EL (cell line): ENCODE data around the gene ZNF772.
A peak's percentile ranks its signal among the peaks of the same experiment; 100 is the strongest.
"Not testable (repeated sequence)": the region's sequence is repeated elsewhere in the genome, so short reads cannot be mapped to it uniquely, and the experiment has no call there.

Experiments used
- DNase-seq: peaks from one replicate; pipeline ENCODE4 v3.0.0-alpha.2; 2016

ZNF772 gene

GRCh38 chr19:57477191-57478008 is at the start of gene ZNF772:
Gene ZNF772 (minus strand): TSS chr19:57477566. CDS start chr19:57477309, 257 bp downstream.
- peak; percentile 96 for DNase-seq

DNA sequence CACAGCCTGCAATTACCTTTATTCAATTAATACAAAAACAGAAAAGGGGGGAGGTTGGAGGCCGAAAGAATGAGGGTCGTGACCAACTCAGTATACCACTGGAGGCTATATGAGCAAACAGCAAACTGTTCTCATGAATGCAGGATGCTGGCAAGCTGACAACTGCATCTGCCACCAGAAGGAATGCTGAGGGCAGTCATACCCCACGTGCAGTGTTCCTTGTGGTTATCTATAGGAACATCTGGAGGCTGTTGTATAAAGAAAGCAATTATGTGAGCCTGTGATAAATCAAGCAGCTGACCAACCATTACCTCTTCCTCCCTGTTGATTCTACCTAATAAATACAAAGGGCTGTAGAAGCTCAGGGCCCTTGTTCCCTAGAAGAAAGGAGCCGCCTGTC is 40.7 kb upstream of the ZNF772 start:
- DNase-seq: not testable (repeated sequence)

DNA sequence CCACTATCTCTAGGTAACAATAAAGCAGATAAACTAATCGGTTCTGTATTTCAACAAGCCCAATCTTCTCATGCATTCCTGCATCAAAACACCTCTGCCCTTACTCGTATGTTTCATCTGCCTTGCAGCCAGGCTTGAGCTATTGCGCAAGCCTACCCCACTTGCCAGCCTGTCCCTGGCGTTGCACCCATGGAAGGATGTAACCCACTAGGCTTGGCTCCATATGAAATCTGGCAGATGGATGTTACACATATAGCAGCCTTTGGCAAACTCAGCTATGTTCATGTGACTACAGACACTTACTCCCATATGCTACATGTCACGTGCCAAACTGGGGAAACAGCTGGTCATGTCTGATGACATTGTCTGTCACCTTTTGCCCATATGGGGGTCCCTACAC is 37.9 kb upstream of the ZNF772 start:
- DNase-seq: no peak

GRCh38 chr19:57512845-57513244 is 35.5 kb upstream of the ZNF772 start:
- DNase-seq: no peak

GRCh38 chr19:57511484-57511883 is 34.1 kb upstream of the ZNF772 start:
- DNase-seq: no peak

DNA sequence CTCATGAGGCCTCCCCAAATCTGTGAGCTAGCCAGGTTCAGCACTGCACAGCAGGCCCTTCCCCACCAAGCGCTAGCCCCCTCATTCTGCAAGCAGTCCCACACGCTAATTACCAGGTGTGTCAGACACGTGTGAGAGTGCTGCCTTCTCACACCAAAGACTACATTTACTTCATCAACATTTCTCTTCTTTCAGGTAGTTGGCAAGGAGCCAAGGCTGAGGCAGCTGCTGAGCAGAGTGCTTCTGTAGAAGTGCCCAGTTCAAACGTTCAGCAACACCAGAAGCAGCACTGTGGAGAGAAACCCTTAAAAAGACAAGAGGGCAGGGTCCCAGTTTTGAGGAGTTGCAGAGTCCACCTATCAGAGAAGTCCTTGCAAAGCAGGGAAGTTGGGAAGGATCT is 28.8 kb upstream of the ZNF772 start:
- no peak for DNase-seq

GRCh38 chr19:57500400-57500799 is 23.0 kb upstream of the ZNF772 start:
- DNase-seq: peak; percentile 44

- peak; percentile 95 for DNase-seq
Measured at GRCh38 chr19:57499680-57500395, 22.5 kb upstream of the ZNF772 start, which contains the start of gene ZNF773. Gene ZNF773 (plus strand): TSS chr19:57499938. CDS start chr19:57500081, 143 bp downstream.

GRCh38 chr19:57499332-57499679 is 21.9 kb upstream of the ZNF772 start:
- not testable (repeated sequence) for DNase-seq

GRCh38 chr19:57488299-57488644 is 10.9 kb upstream of the ZNF772 start:
- not testable (repeated sequence) for DNase-seq

DNA sequence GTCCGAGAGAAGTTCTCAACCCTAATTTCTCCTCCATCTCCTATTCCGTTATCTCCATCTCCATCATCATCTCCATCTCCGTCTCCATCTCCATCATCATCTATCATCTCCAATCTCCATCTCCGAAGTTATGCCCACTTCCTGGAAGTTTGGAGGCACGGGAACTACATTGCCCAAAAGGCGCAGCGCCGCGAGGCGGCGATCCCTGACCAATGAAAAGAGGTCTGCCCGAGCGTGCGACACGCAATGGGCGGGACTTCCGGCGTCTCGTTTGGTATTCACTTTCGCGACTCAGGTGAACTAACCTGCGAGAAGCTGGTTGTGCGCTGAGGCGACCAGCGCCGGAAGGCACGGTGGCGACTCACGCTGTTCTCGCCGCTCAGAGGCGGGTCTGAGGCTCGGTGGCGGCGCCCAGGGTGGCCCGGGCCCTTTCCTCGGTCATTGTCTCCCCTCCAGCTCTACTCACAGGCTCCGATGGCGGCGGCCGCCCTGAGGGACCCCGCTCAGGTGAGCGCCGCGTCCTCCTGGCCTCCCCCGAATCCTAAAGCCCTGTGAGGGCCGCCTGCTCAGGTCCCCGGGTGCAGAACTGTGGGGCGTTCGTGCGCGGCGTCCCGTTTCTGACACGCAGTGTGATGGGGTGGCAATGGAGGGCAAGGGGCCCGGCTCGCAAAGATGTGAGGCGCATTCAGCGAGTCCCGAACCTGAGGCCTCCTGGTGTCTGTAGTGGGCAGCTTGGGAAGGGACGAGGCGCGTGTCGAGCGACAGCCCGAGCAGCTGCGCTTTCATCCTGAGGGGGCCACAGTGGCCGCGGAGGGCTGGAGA is 10.3 kb upstream of the ZNF772 start, which contains the start of gene ZNF419:
Gene ZNF419, plus strand, starts transcription at position 274 of the 822 bp plus-strand sequence. Its CDS starts 201 bp downstream, at position 475.
- peak; percentile 86 for DNase-seq

DNA sequence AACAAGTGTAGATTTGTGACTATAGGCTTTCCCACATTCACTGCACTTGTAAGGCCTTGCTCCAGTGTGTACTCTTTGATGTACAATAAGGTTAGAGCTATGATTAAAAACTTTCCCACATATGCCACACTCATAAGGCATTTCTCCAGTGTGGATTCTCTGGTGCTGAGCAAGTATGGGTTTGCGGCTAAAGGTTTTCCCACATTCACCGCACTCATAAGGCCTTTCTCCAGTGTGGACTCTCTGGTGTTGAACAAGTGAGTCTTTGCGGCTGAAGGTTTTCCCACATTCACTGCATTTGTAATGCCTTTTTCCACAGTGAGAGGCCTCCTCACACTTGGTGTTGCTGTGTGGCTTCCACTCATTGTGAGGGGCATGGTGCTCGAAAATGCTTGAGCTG is 3.7 kb downstream of the ZNF772 start:
- DNase-seq: no peak

GRCh38 chr19:57466489-57466888 is 10.9 kb downstream of the ZNF772 start:
- no peak for DNase-seq

DNA sequence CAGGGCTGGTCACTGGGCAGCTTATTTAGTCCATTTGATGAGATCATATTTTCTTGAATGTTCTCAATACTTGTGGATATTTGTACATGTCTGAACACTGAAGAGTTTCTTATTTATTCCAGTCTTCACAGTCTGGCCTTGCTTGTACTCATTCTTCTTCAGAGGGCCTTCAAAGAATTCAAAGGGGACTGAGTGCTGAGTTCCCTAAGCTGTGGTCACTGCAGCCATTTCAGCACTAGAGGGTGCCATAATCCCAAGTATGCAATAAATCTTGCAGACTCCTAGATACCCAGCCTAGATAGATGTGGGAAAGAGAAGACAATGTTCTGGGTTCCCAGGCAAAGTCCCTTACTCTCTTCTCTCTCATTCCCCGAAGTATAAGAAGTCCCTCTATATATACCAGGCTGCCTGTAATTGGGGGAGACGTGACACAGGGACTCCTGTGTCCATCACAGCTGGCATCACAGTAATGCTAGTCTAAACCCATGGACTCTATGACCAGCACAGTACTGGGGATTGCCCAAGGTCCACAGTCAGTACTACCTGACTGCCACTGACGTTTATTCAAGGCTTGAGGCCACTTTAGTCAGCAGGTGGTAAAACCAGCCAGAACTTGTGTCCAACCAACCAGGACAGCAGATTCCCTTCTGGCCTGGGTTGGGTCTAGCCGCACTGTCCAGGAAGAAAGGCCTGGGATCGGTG is 11.5 kb downstream of the ZNF772 start:
- peak; percentile 59 for DNase-seq

GRCh38 chr19:57452307-57452706 is 25.1 kb downstream of the ZNF772 start:
- no peak for DNase-seq

DNA sequence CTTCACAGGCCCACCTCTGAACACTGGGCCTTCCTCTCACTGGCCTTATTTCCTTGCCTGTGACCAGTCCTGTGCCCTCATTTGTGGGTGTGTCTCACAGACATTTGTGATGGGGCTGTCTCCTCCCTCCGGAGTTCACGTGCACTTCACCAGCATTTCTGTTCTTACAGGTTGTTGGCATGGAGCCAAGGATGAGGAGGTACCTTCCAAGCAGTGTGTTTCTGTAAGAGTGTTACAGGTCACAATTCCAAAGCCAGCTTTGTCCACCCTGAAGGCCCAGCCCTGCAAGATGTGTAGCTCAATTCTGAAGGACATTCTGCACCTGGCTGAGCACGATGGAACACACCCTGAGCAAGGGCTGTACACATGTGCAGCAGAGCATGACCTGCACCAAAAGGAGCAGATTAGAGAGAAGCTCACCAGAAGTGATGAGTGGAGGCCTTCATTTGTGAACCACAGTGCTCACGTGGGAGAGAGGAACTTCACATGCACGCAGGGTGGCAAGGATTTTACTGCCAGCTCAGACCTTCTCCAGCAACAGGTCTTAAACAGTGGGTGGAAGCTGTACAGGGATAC is 34.2 kb downstream of the ZNF772 start:
- no peak for DNase-seq

- no peak for DNase-seq
Measured at GRCh38 chr19:57441979-57442752, 35.2 kb downstream of the ZNF772 start.

- DNase-seq: no peak
Measured at GRCh38 chr19:57438925-57439324, 38.4 kb downstream of the ZNF772 start.

DNA sequence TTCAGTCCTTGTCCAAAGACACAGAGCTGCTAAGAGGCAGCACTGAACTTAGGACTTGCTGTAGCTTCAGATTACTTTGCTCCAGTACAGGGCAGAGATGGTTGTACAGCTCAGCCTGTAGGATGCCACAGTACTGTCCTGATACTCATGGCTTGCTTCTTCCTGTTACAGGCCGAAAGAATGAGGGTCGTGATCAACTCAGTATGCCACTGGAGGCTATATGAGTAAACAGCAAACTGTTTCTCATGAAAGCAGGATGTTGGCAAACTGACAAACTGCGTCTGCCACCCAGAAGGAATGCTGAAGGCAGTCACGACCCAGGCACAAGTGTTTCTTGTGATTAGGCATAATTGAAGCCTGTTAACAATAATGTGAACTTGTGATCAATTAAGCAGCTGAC is 39.4 kb downstream of the ZNF772 start:
- DNase-seq: peak; percentile 56

DNA sequence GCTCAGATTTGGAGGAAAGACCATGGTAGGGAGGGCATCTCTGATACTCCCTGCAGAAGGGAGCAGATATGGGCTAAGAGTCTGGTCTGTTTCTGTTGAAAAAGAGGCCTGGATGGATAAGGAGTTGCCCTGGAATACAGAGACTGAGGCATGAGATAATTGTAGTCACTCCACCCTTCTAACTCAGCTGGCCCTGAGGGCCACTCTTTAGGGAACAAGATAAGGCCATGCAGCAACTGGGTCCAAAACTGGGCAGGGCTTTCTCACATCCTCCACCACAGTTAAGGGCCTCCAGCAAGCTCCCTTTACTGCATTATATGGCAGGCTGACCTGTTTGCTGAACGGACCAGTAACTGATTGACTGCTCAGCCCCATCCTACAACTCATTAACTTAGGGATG is 40.9 kb downstream of the ZNF772 start:
- no peak for DNase-seq
